Lower lobe of right lung (tissue), 2 donors: ENCODE results near the gene RASA3. TPM values are rescaled to one million over a fixed set of nuclear protein-coding genes. Genes with fewer than 3 reads are reported as not detected.
A peak's percentile ranks its signal among the peaks of the same experiment; 100 is the strongest.

ENCODE experiments used
- ATAC-seq, 2 donors: fragments of 200-7000 bp; cut with Tn5 transposase; one replicate each; pipeline ENCODE4 v1.9.1; 2020 to 2022; ENCODE audit warnings: mild to moderate bottlenecking in 2 of 2, moderate library complexity in 2 of 2
- DNase-seq: peaks from one replicate; pipeline ENCODE4 v3.0.0-alpha.2; 2020
- H3K27ac ChIP-seq: fragments of 200-600 bp; one replicate; pipeline ENCODE4 v1.8.0; 2022
- H3K27me3 ChIP-seq: fragments of 200-600 bp; one replicate; pipeline ENCODE4 v1.8.0; 2022; ENCODE audit warnings: low read depth
- H3K36me3 ChIP-seq: fragments of 200-600 bp; one replicate; pipeline ENCODE4 v1.8.0; 2022; ENCODE audit warnings: mild to moderate bottlenecking
- H3K4me1 ChIP-seq: fragments of 200-600 bp; one replicate; pipeline ENCODE4 v1.8.0; 2022
- H3K4me3 ChIP-seq: fragments of 200-600 bp; one replicate; pipeline ENCODE4 v1.8.0; 2022; ENCODE audit warnings: mild to moderate bottlenecking
- H3K9me3 ChIP-seq: fragments of 200-600 bp; one replicate; pipeline ENCODE4 v1.8.0; 2022
- intact Hi-C: fragments of 100-400 bp; cut with DNase I; formaldehyde crosslinking; loops from one replicate; pipeline ENCODE4 v1.11.0; 2022
- total RNA-seq: library from RNA; stranded (reverse); fragmentation: NEBNext Ultra II Directional; extraction: Animal tissue kit (Norgen Biotek cat#: 25700); gene quantifications from one replicate; pipeline ENCODE4 v1.2.1, GENCODE V29; 2021
- TF ChIP-seq, protein P1 (sequence below): fragments of 200-600 bp; IDR thresholded peaks from one replicate; pipeline ENCODE4 v1.8.0; 2022; ENCODE audit warnings: antibody characterized with exemption, mild to moderate bottlenecking
- donor health status: DM: no; HTN: yes; CAD: no; lungs with severe emphysema.

The RASA3 gene
- total RNA-seq, 1 donor from 2014 or later, result 19.1 TPM

DNA sequence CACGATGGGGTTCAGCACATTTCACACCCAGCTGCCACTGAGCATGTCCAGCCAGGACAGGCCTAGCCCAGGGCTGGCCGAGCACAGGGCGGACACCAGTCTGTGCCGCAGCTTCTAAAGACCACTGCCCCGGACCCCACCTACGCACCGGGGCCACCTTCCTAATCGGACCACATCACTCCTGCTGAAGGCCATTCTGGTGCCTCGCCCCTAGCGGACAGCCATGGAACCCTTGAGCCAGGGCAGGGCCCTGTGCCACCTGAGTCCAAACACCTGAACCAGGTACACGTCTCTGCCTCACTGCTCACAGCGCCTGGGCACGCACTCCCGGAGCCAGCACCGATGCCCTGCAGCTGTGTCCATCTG is 150.1 kb downstream of the RASA3 start:
- Histone ChIP-seq H3K9me3 (no peaks in the 10 kb centered on the region), H3K4me3 (no peak overlapping the region), H3K36me3 (peaks cover 46% of the 10 kb centered on the region), H3K4me1 (peaks cover 2% of the 10 kb centered on the region), H3K27ac (no peak overlapping the region), H3K27me3 (no peaks in the 10 kb centered on the region)
- intact Hi-C loops, result no loop called here
- TF ChIP-seq, protein P1, sequence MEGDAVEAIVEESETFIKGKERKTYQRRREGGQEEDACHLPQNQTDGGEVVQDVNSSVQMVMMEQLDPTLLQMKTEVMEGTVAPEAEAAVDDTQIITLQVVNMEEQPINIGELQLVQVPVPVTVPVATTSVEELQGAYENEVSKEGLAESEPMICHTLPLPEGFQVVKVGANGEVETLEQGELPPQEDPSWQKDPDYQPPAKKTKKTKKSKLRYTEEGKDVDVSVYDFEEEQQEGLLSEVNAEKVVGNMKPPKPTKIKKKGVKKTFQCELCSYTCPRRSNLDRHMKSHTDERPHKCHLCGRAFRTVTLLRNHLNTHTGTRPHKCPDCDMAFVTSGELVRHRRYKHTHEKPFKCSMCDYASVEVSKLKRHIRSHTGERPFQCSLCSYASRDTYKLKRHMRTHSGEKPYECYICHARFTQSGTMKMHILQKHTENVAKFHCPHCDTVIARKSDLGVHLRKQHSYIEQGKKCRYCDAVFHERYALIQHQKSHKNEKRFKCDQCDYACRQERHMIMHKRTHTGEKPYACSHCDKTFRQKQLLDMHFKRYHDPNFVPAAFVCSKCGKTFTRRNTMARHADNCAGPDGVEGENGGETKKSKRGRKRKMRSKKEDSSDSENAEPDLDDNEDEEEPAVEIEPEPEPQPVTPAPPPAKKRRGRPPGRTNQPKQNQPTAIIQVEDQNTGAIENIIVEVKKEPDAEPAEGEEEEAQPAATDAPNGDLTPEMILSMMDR, result no peak
- peak; percentile 35 for DNase-seq
- no peak for ATAC-seq

DNA sequence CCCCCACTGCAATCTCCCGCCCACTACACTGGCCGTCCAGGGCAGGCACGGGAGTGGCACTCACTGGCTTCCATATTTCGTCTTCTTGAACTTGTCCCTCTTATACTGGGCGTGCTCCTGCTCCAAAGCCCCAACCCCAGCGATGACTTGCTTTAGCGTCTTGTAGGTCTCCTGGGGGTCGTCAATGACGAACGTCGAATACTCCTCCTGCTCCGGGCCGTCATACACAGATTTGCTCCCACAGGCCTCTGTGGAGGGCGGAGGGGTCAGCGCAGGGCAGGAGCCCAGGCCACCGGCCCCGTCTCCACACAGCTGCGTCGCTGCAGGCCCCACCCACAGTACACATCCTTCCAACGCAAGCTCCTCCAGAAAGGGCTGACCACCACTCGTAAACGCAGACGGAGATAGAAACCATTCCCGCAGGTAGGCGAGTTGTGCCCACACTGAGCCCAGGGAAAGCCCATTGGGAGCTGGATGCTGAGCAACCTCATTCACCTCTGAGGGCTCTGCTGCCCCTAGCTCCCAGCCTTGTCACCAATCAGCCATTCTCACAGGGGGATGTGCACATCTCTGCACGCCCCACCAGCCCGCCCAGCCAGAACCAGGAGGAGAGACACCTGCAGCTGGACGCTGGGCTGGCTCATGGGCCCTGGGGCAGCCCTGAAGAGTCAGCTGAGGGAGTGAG is 150.7 kb downstream of the RASA3 start:
- TF ChIP-seq, protein P1, result no peak
- Histone ChIP-seq H3K9me3 (no peaks in the 10 kb centered on the region), H3K27me3 (no peaks in the 10 kb centered on the region), H3K36me3 (peaks cover 50% of the 10 kb centered on the region), H3K4me3 (no peak overlapping the region), H3K27ac (peak overlapping the region; percentile 46), H3K4me1 (peaks cover 7% of the 10 kb centered on the region)
- DNase-seq (no peak), ATAC-seq (no peak)
- intact Hi-C loops, result no loop called here

DNA sequence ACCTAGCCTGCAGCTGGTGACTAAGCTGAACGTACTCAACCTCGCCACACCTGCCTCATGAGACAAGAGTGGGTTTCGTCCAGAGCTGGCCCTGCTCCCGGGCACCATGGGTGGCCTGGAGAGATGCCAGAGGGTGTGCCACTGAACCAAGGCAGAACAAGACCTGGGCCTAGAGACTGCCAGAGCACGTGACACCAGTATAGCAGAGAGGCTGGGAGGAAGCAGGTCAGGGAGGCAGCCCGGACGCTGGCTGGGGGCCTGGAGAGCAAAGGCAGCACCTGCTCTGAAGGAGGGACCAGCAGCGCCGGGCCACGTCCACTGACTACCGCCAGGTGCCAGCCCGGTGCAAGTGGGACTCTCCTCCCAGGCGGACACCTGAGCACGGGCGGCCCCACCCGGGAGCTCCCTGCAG is 151.2 kb downstream of the RASA3 start:
- DNase-seq (peak; percentile 90), ATAC-seq (peak; percentile 94 to 95)
- Histone ChIP-seq H3K9me3 (no peaks in the 10 kb centered on the region), H3K27me3 (no peaks in the 10 kb centered on the region), H3K36me3 (peaks cover 50% of the 10 kb centered on the region), H3K4me1 (peaks cover 10% of the 10 kb centered on the region), H3K4me3 (no peak overlapping the region), H3K27ac (peak overlapping the region; percentile 46)
- TF ChIP-seq, protein P1, result no peak
- intact Hi-C loops, result no loop called here

DNA sequence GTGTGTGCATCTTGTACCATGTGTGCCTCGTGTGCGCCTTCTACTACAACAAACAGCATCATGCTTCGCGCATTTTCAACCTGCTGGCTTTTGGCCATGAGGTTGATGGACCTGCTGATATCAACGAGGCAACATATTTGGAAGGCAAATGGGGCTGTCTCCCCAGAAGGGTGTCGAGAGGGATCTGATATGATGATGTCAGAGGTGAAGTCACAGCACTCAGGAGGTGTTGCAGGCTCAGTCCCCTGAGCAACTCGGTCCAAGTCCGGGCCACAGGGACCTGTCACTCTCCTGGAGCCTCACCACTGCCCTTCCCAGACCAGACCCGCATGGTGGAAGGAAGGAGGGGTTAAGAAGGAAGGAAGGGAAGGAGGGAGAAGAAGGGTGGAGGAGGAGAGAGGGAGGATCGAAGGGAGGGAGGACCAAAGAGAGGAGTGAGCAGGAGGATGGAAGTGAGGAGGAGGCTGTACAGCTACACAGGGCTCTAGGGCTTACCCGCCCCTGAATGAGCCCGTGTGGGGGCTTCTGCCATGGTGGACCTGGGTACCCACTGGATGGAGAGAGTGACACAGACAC is 151.8 kb downstream of the RASA3 start:
- H3K27me3 ChIP-seq, result no peaks in the 10 kb centered on the region
- H3K27ac ChIP-seq, result no peak overlapping the region
- peaks cover 10% of the 10 kb centered on the region for H3K4me1 ChIP-seq
- no peak overlapping the region for H3K4me3 ChIP-seq
- intact Hi-C loops, result no loop called here
- DNase-seq (peak; percentile 28), ATAC-seq (no peak)
- H3K9me3 ChIP-seq, result no peaks in the 10 kb centered on the region
- TF ChIP-seq, protein P1, result no peak
- H3K36me3 ChIP-seq, result peaks cover 53% of the 10 kb centered on the region

DNA sequence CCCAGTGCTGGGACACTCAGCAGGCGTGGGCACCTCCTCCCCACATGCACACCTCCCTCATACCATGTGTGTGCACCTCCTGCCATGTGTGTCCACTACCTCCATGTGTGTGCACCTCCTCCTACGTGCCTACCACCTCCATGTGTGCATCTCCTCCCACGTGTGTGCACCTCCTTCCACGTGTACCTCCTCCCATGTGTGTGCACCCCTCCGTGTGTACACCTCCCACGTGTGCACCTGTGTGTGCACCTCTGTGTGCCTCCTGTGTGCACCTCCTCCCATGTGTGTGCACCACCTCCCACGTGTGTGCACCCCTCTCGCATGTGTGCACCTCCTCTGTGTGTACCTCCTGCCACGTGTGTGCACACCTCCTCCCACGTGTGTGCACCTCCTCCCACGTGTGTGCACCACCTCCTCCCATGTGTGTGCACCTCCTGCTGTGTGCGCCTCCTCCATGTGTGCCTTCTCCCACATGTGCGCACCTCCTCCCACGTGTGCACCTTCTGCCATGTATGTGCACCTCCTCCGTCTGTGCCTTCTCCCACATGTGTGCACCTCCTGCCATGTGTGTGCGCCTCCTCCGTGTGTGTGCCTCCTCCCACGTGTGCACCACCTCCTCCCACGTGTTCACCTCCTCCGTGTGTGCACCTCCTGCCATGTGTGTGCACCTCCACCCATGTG is 152.5 kb downstream of the RASA3 start:
- Histone ChIP-seq H3K4me1 (peaks cover 10% of the 10 kb centered on the region), H3K27ac (no peak overlapping the region), H3K9me3 (no peaks in the 10 kb centered on the region), H3K4me3 (no peak overlapping the region), H3K27me3 (no peaks in the 10 kb centered on the region), H3K36me3 (peaks cover 57% of the 10 kb centered on the region)
- DNase-seq (peak; percentile 35), ATAC-seq (no peak)
- TF ChIP-seq, protein P1, result no peak
- intact Hi-C loops, result no loop called here
